ENCODE results near the gene SNAP47. TPM values are rescaled to one million over a fixed set of nuclear protein-coding genes. Genes with fewer than 3 reads are reported as not detected.

The SNAP47 gene
- total RNA-seq, 1 donor from 2014 or later: 59.0 TPM

GRCh38 chr1:227749225-227749624 lies 14.0 kb downstream of the SNAP47 start:
- DNase-seq (ENCODE audit: low read depth): no peak
- Histone ChIP-seq H3K27me3 (ENCODE audit: control insufficient read depth, insufficient read depth, low read length) (no peaks in the 10 kb centered on the region), H3K4me3 (ENCODE audit: low read depth, low read length) (no peak overlapping the region), H3K36me3 (ENCODE audit: control insufficient read depth, insufficient read depth, low read length) (peaks cover 8% of the 10 kb centered on the region)
- FAIRE-seq: peak; percentile 50
- TF ChIP-seq, protein P1, sequence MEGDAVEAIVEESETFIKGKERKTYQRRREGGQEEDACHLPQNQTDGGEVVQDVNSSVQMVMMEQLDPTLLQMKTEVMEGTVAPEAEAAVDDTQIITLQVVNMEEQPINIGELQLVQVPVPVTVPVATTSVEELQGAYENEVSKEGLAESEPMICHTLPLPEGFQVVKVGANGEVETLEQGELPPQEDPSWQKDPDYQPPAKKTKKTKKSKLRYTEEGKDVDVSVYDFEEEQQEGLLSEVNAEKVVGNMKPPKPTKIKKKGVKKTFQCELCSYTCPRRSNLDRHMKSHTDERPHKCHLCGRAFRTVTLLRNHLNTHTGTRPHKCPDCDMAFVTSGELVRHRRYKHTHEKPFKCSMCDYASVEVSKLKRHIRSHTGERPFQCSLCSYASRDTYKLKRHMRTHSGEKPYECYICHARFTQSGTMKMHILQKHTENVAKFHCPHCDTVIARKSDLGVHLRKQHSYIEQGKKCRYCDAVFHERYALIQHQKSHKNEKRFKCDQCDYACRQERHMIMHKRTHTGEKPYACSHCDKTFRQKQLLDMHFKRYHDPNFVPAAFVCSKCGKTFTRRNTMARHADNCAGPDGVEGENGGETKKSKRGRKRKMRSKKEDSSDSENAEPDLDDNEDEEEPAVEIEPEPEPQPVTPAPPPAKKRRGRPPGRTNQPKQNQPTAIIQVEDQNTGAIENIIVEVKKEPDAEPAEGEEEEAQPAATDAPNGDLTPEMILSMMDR (IDR thresholded peaks at IDR 0.05; ENCODE audit: insufficient read depth, low read length, severe bottlenecking): no peak

DNA sequence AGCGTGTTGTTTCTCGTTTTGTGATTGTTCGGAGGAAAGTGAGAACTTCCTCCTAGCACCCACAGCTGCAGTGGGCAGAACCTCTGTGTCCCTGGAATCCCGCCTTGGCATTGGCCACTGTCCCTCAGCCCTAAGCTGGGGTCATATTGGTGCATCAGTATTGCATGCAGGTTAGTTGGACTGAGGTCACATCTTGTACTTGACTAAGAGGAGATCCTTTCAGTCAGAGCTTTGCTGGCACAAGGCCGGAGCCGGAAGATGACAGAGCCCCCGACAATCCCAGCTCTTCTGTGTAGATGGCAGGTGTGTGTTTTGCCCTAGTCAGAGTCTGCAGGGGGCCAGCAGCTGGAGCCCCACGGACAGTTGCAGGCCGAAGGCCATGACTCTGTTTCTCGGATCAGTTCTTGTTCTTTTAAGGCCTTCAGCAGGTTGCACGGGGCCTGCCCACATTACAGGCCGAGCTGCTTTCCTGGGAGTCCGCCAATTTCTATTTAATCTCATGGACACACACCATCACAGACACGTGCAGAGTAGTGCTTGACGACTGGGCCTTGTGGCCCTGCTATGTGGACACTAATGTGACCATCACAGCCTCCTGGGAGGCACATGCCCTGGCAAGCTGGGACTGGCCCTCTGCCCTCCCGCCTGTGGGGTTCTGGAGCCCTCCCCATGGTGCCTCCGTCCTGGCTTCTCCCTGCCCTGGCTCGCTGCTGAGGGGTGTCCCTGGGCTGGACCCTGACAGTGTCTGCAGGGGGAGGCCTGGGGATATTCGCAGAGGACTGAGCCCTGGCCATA lies 14.9 kb downstream of the SNAP47 start:
- FAIRE-seq: no peak
- H3K27me3 ChIP-seq (ENCODE audit: control insufficient read depth, insufficient read depth, low read length): no peaks in the 10 kb centered on the region
- TF ChIP-seq, protein P1 (IDR thresholded peaks at IDR 0.05; ENCODE audit: insufficient read depth, low read length, severe bottlenecking): no peak
- no peak overlapping the region for H3K4me3 ChIP-seq (ENCODE audit: low read depth, low read length)
- no peak for DNase-seq (ENCODE audit: low read depth)
- H3K36me3 ChIP-seq (ENCODE audit: control insufficient read depth, insufficient read depth, low read length): peaks cover 8% of the 10 kb centered on the region

GRCh38 chr1:227753999-227754711 lies 18.9 kb downstream of the SNAP47 start:
- FAIRE-seq (no peak), DNase-seq (ENCODE audit: low read depth) (no peak)
- Histone ChIP-seq H3K36me3 (ENCODE audit: control insufficient read depth, insufficient read depth, low read length) (peaks cover 3% of the 10 kb centered on the region), H3K27me3 (ENCODE audit: control insufficient read depth, insufficient read depth, low read length) (no peaks in the 10 kb centered on the region), H3K4me3 (ENCODE audit: low read depth, low read length) (no peak overlapping the region)
- TF ChIP-seq, protein P1 (IDR thresholded peaks at IDR 0.05; ENCODE audit: insufficient read depth, low read length, severe bottlenecking): no peak

DNA sequence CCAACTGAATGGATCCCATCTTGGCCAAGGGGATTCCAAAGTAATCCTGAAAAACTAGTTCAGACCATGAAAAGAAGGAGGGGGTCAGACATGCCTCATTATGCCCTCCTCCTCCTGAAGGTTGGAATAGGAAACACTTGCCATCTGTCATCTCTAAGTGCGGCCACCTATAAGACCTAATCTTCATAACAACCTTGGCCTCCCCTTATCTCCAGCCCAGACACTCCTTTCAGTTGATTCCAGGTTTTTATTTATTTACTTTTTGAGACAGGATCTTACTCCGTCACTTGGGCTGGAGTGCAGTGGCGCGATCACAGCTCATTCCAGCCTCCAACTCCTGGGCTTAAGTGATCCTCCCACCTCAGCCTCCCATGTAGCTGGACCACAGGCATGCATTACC lies 19.7 kb downstream of the SNAP47 start:
- Histone ChIP-seq H3K27me3 (ENCODE audit: control insufficient read depth, insufficient read depth, low read length) (no peaks in the 10 kb centered on the region), H3K36me3 (ENCODE audit: control insufficient read depth, insufficient read depth, low read length) (peaks cover 3% of the 10 kb centered on the region), H3K4me3 (ENCODE audit: low read depth, low read length) (no peak overlapping the region)
- TF ChIP-seq, protein P1 (IDR thresholded peaks at IDR 0.05; ENCODE audit: insufficient read depth, low read length, severe bottlenecking): no peak
- no peak for DNase-seq (ENCODE audit: low read depth)
- FAIRE-seq: no peak

DNA sequence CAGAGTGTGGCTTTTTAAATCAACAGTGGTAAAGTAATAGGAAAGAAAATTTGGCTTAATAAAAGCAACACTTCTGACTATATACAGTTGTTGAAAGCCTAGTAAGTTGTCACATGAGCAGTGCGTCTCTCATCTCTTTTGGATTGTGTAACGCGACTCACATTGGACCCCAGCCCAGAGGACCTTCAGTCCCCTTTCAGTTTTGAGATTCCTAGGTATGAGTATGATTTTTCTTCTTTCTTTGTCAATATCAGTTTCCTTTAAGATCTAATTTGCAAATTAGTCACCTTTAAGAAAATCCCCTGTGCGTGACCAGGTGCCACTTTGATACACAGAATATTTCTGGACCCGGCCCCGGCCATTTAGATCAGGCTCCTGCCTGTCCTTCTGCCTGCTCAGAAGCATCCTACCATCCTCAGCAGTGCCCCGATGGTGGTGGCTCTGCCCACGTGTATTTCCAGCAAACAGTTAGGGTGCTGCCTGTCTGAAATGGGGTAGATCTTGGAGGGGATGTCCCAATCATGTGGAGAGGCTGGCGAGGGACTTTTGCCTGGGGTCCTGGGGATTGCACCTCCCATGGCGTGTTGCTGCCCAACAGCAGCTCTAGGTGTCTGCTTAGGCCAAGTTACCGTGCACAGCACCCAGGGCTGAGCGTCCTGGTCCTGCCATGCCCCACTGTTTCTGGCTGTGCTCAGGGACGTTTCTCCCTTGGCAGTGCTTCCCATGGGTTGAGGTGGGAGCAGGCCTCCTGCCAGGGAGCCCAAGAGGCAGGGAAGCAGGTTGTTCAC lies 21.1 kb downstream of the SNAP47 start:
- TF ChIP-seq, protein P1 (IDR thresholded peaks at IDR 0.05; ENCODE audit: insufficient read depth, low read length, severe bottlenecking): no peak
- H3K27me3 ChIP-seq (ENCODE audit: control insufficient read depth, insufficient read depth, low read length): no peaks in the 10 kb centered on the region
- no peak for DNase-seq (ENCODE audit: low read depth)
- peaks cover under 1% of the 10 kb centered on the region for H3K36me3 ChIP-seq (ENCODE audit: control insufficient read depth, insufficient read depth, low read length)
- FAIRE-seq: no peak
- no peak overlapping the region for H3K4me3 ChIP-seq (ENCODE audit: low read depth, low read length)
